Ramos (cell line): Measurements from ENCODE around the gene WDR90.

Experiments used
- in situ Hi-C: fragments of 300-500 bp; cut with MboI; formaldehyde crosslinking; loops from one replicate; pipeline ENCODE4 v1.14.3; 2022; ENCODE audit warnings: low sequenced_read_pairs; ENCODE audit not compliant: unreplicated experiment

The WDR90 gene

DNA sequence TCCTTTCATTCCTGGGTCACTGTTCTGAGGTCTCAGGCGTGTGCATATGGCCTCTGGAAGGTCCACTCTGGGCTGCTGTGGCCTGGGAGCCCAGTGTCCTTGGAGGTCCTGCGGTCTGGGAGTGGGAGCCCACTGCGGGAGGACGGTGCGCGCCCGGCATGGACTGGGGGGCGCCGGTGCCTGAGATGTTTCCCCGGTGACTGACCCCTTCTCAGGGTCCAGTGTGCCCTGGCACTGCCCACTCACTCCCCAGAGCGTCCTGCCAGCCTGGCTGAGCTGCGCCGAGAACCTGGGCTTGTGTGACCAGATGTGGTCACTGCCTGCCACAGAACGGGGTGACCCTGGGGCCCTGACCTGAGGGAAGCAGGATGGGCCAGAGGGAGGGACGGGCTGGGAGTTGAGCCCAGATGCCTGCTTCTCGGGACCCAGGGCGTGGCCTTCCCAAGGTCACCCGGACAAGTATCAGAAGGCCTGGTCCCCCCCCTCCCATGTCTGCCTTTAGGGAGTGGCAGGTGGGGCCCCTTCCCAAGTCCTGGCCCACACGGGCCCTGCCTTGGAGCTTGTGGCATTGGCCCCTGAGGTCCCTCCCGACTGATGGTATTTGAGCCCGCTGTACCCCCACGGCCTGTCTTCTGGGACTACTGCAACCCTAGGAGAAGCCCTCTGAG, 25.2 kb downstream of the WDR90 start:
- in situ Hi-C loops: no loop called here

DNA sequence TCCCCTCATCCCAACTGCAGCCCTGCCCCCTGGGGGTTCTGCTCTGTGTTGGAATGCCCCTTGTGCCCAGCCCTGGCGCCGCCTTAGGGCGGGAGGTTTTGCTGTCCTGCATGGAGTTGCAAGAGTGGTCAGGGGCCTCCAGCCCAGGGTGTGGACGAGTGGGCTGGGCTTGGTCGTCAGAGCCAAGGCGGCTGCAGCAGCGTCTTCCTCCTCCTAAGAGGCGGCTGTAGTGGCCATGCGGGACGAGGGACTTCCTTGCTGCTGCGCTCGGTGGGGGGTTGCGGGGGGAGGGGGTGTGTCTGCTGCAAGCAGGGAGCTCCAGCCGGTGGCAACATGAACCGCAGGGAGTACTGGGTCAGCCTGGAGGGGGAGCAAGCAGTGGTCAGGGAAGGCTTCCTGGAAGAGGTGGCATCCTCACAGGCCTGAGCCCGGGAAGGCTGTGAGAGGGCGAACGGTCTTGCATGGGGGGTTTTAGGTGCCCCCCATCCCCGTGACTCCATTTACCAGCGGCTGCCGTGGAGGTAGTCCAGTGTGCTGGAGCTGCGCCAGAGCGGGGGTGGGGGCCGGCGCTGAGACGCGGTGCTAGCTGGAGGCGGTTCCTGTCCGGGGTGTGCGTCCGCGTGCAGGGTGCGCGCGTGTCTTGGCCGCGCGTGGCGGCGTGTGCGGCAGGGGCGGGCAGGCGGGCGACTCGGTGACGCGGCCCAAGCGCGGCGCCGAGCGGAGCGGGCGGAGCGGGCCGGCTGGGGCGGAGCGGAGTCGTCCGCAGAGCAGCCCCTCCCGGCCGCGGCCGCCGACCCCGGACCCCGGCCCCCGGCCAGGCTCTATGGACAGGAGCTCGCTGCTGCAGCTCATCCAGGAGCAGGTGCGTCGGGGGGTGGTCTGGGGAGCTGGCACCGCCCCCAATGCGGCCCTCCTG, 26.1 kb downstream of the WDR90 start, which contains the start of gene RHBDL1:
RHBDL1 (plus strand) TSS at position 704 of the 916 bp plus-strand sequence; CDS start at position 824, 120 bp downstream.
- in situ Hi-C loops: no loop called here

DNA sequence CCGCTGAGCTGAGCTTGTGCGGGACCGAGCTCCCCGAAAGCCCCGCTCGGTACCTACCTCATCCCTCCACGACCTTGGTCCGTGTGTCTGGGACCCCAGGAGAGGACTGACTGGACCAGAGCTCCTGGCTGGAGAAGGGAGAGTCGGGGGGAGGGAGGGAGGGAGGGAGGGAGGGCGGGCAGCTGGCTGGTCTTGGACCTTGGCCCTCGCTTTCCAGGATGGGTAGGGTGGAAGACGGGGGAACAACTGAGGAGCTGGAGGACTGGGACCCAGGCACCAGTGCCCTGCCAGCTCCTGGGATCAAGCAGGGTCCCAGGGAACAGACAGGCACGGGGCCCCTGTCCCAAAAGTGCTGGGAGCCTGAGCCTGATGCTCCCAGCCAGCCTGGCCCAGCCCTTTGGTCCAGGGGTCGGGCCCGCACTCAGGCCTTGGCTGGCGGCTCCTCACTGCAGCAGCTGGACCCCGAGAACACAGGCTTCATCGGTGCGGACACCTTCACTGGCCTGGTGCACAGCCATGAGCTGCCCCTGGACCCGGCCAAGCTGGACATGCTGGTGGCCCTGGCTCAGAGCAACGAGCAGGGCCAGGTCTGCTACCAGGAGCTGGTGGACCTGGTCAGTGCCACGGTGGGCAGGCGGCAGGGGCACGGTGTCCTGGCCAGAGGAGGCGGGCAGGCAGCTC, 26.9 kb downstream of the WDR90 start:
- in situ Hi-C loops: no loop called here

DNA sequence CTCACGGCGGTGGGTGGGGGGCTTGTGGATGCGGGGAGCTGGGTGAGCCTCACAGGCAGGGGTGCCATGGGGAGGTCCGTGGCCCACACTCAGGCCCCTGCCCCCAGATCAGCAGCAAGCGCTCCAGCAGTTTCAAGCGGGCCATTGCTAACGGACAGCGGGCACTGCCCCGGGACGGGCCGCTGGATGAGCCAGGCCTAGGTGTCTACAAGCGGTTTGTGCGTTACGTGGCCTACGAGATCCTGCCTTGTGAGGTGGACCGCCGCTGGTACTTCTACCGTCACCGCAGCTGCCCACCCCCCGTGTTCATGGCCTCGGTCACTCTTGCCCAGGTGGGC, 27.4 kb downstream of the WDR90 start:
- in situ Hi-C loops: no loop called here

DNA sequence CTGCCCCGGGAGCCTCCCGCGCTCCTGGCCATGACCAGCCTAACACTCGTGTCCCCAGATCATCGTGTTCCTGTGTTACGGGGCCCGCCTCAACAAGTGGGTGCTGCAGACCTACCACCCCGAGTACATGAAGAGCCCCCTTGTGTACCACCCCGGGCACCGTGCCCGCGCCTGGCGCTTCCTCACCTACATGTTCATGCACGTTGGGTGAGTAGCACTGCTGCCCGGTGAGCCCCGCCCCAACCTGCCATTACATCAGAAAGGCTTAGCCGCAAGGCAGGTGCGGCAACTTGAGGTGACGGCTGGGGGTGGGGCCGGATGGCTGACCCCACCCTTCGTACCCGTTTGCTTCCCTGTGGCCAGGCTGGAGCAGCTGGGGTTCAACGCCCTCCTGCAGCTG, 27.7 kb downstream of the WDR90 start:
- in situ Hi-C loops: no loop called here

DNA sequence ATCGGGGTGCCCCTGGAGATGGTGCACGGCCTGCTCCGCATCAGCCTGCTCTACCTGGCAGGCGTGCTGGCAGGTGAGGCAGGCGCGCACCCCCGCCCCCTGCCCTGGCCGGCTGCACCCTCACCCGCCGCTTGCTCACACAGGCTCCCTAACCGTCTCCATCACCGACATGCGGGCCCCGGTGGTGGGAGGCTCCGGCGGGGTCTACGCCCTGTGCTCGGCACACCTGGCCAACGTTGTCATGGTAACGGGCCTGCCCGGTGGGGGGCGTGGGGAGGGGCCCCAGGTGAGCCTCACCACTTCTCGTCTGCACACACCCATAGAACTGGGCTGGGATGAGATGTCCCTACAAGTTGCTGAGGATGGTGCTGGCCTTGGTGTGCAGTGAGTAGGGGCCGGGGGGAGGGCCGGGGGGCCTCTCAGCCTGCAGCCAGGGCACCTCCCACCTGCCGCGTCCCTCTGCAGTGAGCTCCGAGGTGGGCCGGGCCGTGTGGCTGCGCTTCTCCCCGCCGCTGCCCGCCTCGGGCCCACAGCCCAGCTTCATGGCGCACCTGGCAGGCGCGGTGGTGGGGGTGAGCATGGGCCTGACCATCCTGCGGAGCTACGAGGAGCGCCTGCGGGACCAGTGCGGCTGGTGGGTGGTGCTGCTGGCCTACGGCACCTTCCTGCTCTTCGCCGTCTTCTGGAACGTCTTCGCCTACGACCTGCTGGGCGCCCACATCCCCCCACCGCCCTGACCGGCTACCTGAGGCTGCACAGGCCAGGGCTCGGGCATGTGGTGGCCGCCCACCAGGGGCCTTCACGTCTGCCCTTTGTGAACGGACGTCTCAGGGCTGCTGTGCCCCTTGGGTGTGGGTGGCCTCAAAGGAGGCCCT, 28.4 kb downstream of the WDR90 start:
- in situ Hi-C loops: no loop called here

DNA sequence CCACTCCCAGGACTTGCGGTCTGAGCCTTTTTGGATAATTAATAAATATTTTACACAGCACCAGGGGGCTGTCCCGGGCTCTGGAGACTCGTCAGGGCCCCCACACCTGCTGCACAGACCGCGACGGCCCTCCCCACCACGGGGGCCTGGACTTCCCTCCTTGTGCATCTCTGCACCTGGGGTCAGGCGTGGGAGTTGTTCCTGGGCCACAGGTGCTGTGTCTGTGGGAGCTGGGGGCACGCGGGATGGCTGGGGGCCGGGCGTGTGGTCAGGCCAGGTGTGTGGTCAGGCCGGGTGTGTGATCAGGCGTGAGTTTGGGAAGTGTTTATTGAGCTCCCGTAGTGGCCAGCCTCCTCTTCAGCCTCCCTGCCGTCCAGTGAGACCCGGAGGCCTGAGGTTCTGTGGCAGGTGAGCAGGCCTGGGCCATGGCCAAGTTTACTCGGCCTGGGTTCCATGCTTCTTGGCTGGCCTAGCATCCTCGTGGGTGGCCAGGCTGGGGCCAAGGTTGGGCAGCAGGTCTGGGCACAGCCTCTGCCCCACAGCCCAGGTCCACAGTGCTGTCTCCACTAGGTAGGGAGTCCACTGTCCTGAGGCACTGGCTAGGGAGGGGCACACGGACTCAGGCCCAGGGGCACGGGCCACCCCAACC, 29.2 kb downstream of the WDR90 start:
- in situ Hi-C loops: no loop called here

DNA sequence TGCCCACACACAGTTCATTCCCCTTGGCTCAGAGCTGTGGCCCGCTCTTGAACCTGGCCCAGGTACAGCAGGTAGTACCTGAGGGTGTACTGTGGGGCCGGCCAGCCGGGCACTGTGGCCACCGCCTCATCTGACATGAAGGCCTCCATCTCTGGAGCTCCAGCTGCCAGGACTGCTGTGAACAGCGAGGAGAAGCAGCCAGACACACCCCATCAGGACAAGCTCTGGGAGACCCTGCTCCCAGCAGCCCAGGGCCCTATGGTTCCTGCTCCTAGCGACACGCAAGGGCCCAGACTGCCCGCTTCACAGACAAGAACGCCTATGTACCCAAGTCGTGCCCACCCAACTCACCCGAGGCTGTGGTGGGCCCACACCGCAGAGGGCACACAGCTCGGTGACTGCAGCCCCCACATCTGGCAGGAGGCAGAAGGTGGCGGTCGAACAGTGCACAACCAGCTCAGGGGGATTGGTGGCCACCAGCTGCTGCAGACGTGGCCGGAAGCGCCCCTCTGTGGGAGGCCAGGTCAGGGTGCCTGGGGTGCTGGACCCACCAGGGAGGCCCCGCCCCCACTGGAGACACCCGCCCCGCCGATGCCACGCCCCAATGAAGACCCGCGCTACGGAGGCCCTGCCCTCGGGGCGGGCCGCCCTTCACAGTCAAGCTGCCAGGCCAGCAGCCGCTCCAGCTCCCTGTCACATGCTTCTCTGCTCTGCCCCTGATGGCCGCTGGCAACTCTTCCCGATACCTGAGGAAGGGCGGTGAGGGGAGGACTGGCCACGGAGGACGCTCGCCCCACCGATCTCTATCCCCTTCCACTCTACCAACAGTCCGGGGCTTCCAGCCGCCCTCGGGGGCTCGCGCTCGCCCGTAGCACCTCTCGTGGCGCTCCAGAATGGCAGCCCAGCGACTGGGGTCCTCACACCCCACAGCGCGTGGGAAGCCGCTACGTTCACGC, 30.0 kb downstream of the WDR90 start:
- in situ Hi-C loops: no loop called here

DNA sequence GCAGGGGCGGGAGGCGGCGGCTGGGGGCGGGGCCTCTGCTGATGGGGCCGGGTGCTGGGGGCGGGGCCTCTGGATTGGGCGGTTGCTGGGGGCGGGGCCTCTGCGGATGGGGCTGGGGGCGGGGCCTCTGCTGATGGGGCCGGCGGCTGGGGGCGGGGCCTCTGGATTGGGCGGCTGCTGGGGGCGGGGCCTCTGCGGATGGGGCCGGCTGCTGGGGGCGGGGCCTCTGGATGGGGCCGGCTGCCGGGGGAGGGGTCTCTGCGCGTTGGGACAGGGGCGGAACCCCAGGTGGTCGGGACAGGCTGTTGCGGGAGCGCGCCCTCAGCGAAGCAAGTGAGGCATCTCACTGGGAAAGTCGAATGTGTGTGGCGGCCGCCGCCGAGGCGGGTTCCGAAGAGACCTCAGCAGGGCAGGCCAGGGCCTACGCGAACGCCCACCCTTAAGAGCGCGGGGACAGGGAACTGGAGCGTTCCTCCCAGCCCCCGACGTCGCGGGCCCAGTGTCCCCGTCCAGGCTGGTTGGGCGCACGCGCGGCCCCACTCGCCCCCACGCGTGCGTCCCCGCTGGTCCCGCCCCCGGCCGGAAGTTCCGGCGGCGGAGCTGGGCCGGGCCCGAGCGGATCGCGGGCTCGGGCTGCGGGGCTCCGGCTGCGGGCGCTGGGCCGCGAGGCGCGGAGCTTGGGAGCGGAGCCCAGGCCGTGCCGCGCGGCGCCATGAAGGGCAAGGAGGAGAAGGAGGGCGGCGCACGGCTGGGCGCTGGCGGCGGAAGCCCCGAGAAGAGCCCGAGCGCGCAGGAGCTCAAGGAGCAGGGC, 30.9 kb downstream of the WDR90 start, which contains the start of gene STUB1:
STUB1 (plus strand) TSS at position 597 of the 811 bp plus-strand sequence; CDS start at position 713, 116 bp downstream.
- in situ Hi-C loops: no loop called here

DNA sequence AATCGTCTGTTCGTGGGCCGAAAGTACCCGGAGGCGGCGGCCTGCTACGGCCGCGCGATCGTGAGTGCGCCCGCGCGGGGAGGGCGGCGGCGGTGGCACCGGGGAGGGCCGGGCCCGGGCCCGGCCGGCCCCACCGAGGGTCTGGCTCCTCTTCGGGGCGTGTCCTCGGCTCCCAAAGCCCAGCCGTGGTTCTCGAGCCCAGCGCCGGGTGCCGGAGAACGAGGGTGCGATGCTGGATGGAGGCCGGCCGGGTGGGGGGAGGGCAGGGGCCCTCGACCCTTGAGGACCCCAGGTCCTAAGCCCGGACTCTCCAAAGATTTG, 31.4 kb downstream of the WDR90 start:
- in situ Hi-C loops: no loop called here

DNA sequence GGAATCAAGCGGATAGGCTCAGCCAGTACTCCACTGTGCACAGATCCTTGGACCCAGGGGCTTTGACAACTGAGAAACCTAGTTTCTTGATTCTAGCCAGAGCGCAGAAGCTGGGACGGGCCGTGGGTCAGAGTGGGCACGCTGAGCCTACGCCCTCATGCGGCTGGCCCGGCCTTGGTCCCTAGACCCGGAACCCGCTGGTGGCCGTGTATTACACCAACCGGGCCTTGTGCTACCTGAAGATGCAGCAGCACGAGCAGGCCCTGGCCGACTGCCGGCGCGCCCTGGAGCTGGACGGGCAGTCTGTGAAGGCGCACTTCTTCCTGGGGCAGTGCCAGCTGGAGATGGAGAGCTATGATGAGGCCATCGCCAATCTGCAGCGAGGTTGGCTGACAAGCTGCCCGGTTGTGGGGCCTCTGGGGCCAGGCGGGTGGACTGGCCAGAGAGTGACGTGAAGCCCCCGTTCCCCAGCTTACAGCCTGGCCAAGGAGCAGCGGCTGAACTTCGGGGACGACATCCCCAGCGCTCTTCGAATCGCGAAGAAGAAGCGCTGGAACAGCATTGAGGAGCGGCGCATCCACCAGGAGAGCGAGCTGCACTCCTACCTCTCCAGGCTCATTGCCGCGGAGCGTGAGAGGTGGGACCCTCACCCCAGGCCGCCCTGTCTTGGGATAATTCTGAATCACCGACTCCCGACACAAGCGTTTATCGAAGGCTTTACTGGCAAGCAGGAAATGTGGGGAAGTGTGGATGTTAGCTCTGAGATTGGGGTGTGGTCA, 32.0 kb downstream of the WDR90 start:
- in situ Hi-C loops: no loop called here

DNA sequence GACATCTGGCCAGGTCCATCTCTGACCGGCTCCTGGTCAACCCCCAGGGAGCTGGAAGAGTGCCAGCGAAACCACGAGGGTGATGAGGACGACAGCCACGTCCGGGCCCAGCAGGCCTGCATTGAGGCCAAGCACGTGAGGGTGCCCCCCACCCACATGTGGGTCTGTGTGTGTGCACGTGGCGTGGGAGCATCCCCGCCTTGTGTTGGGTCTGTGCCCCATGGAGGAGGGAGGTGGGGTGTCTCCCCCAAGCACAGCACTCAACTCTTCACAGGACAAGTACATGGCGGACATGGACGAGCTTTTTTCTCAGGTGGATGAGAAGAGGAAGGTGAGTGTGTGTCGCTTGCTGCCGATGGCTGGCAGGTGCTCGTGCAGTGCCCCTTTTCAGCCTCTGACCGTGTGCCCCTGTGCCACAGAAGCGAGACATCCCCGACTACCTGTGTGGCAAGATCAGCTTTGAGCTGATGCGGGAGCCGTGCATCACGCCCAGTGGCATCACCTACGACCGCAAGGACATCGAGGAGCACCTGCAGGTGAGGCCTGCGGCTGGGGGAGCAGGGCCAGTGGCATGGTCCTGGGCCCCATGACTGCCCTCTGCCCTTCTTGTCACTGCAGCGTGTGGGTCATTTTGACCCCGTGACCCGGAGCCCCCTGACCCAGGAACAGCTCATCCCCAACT, 32.7 kb downstream of the WDR90 start:
- in situ Hi-C loops: no loop called here

DNA sequence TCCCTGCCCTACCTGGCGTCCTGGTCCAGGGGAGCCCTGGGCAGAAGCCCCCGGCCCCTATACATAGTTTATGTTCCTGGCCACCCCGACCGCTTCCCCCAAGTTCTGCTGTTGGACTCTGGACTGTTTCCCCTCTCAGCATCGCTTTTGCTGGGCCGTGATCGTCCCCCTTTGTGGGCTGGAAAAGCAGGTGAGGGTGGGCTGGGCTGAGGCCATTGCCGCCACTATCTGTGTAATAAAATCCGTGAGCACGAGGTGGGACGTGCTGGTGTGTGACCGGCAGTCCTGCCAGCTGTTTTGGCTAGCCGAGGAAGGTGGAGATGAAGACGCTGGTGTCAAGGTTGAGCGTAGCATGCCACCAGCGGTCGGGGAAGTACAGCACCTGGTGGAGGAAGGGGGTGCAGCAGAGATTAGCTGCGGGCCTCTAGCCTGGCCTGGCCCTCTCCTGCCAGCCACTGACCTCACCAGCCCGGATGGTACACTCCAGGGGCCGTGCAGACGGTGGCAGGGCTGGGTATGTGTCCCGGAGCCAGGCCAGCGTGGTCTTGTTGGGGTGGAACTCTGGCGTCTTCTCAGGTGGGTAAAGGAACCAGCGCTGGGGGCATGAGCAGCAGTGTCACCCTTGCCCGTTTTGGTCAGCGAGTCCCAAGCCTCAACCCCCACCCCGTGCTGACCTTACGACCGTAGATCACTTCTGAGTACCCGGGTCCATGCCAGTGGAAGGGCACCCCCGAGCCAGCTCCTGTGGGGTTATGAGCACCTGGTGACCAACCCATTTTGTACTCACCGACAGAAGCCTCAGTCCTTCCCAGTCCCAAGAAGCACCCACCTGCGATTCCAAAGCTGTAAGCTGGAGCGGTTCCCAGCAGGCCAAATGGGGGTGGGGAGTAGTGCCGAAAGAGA, 33.6 kb downstream of the WDR90 start:
- in situ Hi-C loops: no loop called here

DNA sequence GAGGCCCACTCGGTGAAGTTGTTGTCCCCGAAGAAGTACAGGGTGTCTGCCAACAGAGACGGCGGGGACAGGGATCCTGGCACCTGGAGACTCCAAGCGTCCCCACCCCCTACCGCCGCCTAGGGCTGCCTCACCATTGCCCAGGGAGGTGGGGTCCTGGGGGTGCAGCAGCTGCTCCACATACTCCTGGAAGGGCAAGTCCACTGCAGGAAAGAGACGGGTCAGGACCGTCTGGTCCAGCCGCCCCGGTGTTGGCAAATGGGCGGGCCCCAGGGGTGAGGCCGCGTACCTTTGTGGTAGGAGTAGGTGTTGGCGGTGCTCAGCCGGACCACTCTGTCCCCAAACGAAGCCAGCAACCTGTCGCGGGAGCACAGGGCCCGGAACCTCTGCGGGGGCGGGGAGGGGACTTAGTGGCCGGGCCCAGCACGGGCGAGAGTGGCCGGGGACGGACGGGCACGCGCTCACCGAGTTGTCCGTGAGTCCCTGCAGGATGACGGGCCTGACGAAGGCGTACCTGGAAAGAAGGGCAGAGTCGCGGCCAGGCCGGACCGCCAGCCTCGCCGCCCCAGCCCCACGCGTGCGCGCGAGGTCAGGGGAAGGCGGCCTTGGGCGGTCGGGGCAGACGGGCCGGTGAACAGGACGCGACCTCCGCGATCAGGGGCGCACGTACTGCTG, 34.4 kb downstream of the WDR90 start:
- in situ Hi-C loops: no loop called here
